Measurements from ENCODE around the gene FNDC4.

- no peak for TF ChIP-seq ZNF274 (IDR thresholded peaks at IDR 0.05; ENCODE audit: low read depth, low read length)
- no peak for TF ChIP-seq YY1 (IDR thresholded peaks at IDR 0.05; ENCODE audit: insufficient read depth, insufficient read length)
Measured at GRCh38 chr2:27509326-27509725, 14.3 kb upstream of the FNDC4 start.
